Psoas muscle (tissue), 8 donors: ENCODE results near the gene ADAMTS16. TPM values are rescaled to one million over a fixed set of nuclear protein-coding genes. Genes with fewer than 3 reads are reported as not detected.

Experiments used
- ATAC-seq, 4 donors: fragments of 200-7000 bp; cut with Tn5 transposase; one replicate each; pipeline ENCODE4 v1.9.1; 2020; ENCODE audit warnings: moderate library complexity in 3 of 4, mild to moderate bottlenecking in 2 of 4
- DNase-seq, 2 donors: peaks; one replicate each; pipeline ENCODE4 v3.0.0-alpha.2; 2020
- H3K27ac ChIP-seq: fragments of 200-600 bp; one replicate; pipeline ENCODE4 v1.8.0; 2022
- H3K27me3 ChIP-seq, 3 donors: fragments of 200-600 bp in 1 of 3; one replicate each; pipeline versions ENCODE4 v1.6.1 to v1.8.0; 2013 to 2022; ENCODE audit warnings: low read length in 2 of 3, mild to moderate bottlenecking in 2 of 3, moderate library complexity in 1 of 3; ENCODE audit not compliant: insufficient read depth in 3 of 3
- H3K36me3 ChIP-seq, 2 donors: fragments of 200-600 bp in 1 of 2; one replicate each; pipeline versions ENCODE4 v1.6.1 to v1.8.0; 2013 to 2022; ENCODE audit warnings: low read depth in 1 of 2, mild to moderate bottlenecking in 1 of 2, moderate library complexity in 1 of 2; ENCODE audit not compliant: insufficient read depth in 1 of 2
- H3K4me1 ChIP-seq: fragments of 200-600 bp; one replicate; pipeline ENCODE4 v1.8.0; 2022
- H3K4me3 ChIP-seq: fragments of 200-600 bp; one replicate; pipeline ENCODE4 v1.8.0; 2022; ENCODE audit warnings: mild to moderate bottlenecking
- H3K9me3 ChIP-seq: fragments of 200-600 bp; one replicate; pipeline ENCODE4 v1.8.0; 2022
- CTCF ChIP-seq: fragments of 200-600 bp; IDR thresholded peaks from one replicate; pipeline ENCODE4 v1.8.0; 2022; ENCODE audit warnings: antibody characterized with exemption
- WGBS, 3 donors: extraction: QIAGEN DNeasy Blood & Tissue Kit; methylation state at CpG; one replicate each; pipeline versions ENCODE4 v1.1.6 to v1.1.7; 2013; 5-methylcytosine and 5-hydroxymethylcytosine counted together
- intact Hi-C, 2 donors: fragments of 100-400 bp; cut with DNase I; formaldehyde crosslinking; loops; one replicate each; pipeline versions ENCODE4 v1.11.0 to v1.14.2; 2022
- polyA plus RNA-seq, 3 donors: library from polyadenylated mRNA; stranded (reverse); fragments of 200-250 nt; gene quantifications; one replicate each; pipeline ENCODE4 v1.2.3, GENCODE V29; 2013
- total RNA-seq, 4 donors: library from RNA; stranded (reverse); fragmentation: NEBNext Ultra II Directional in 2 of 4; extraction: Animal tissue kit (Norgen Biotek cat#: 25700) in 2 of 4; gene quantifications; one replicate each; pipeline versions ENCODE4 v1.2.1 to v1.2.4, GENCODE V29; 2021 to 2023
- donor health status: healthy with polysubstance abuse.
- donor health status: DM: no; HTN: no; CAD: no; lungs with moderate emphysema.
- donor health status: Bipolar disorder and iron deficiency.
- donor health status: healthy.
- donor health status: DM: yes; HTN: yes; CAD: no.
- donor health status: DM: no; HTN: no; CAD: no.
- donor health status: DM: no; HTN: no; CAD: no.
- donor health status: DM: yes; HTN: yes; CAD: no.

ADAMTS16 gene
- total and polyA plus RNA-seq, 7 donors: 0.01 to 0.27 (median 0.06) TPM; not detected in 1

DNA sequence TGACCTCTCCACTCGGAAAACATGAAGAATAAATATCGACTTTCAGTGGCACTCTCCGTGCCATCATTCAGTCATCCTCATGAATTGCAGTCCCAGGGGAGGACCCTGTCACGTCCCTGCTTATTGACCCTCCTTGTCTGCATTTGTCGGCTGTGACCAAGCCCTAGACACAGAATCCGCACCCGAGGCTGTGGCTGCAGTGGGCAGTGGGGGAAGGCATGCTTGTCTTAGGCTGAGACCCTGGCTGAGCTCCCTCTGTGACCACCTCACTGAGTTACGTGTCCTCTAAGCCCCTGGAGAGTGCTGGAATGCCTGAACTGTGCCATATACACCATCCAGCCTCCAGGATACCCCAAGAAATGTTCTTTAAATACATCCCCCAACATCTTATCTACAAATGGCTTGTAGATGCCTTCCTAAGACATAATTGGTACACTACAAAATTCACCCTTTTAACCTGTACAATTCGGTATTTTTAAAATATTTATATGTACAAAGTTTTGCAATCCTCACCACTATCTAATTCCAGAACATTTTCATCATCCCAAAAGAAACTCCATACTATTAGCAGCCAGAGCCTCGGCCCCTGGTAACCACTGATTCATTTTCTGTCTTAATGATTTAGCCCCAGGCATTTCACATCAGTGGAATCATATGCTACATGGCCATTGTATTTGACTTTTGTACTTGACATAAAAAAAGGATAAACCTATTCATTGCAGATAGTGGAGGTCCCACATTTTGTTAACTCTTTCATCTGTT lies 201.6 kb downstream of the ADAMTS16 start:
- intact Hi-C loops: loop anchor here in 1 of 2 donors (2.0 to 5.0 kb wide), 3 partner anchors 25 to 199 kb away; partner anchors contain the start of gene ADAMTS16
- ATAC-seq (no peak), DNase-seq (no peak)
- no peak overlapping the region for H3K4me3 ChIP-seq
- no peak for TF ChIP-seq CTCF
- peaks cover 28% of the 10 kb centered on the region for H3K4me1 ChIP-seq
- no peaks in the 10 kb centered on the region for H3K36me3 ChIP-seq
- 82 to 87% (median 83%) methylated on average over 10 of the region's 10 CpGs for WGBS, 3 donors
- no peaks in the 10 kb centered on the region for H3K9me3 ChIP-seq
- H3K27me3 ChIP-seq: no peaks in the 10 kb centered on the region
- peak overlapping the region; percentile 57 for H3K27ac ChIP-seq

- Histone ChIP-seq H3K27ac (no peak overlapping the region), H3K4me3 (no peak overlapping the region), H3K36me3 (no peaks in the 10 kb centered on the region), H3K27me3 (peaks cover 0 to 2% (median 0%) of the 10 kb centered on the region in 3 donors), H3K9me3 (no peaks in the 10 kb centered on the region), H3K4me1 (peaks cover 28% of the 10 kb centered on the region)
- intact Hi-C loops: loop anchor here in 1 of 2 donors (5.0 kb wide), 2 partner anchors 135 to 200 kb away; partner anchors contain the start of gene ADAMTS16
- DNase-seq: no peak
- no peak for ATAC-seq
- no peak for TF ChIP-seq CTCF
These were observed 202.7 kb downstream of the ADAMTS16 start for GRCh38 chr5:5342784-5343183.

GRCh38 chr5:5343568-5343967 lies 203.4 kb downstream of the ADAMTS16 start:
- Histone ChIP-seq H3K9me3 (no peaks in the 10 kb centered on the region), H3K36me3 (no peaks in the 10 kb centered on the region), H3K4me3 (no peak overlapping the region), H3K27me3 (peaks cover 0 to 2% (median 0%) of the 10 kb centered on the region in 3 donors), H3K4me1 (peaks cover 28% of the 10 kb centered on the region), H3K27ac (no peak overlapping the region)
- ATAC-seq (no peak), DNase-seq (no peak)
- intact Hi-C loops: loop anchor here in 1 of 2 donors (5.0 kb wide), 2 partner anchors 136 to 201 kb away; partner anchors contain the start of gene ADAMTS16
- TF ChIP-seq CTCF: no peak
- 79 to 85% (median 83%) methylated on average over 6 of the region's 6 CpGs for WGBS, 3 donors

DNA sequence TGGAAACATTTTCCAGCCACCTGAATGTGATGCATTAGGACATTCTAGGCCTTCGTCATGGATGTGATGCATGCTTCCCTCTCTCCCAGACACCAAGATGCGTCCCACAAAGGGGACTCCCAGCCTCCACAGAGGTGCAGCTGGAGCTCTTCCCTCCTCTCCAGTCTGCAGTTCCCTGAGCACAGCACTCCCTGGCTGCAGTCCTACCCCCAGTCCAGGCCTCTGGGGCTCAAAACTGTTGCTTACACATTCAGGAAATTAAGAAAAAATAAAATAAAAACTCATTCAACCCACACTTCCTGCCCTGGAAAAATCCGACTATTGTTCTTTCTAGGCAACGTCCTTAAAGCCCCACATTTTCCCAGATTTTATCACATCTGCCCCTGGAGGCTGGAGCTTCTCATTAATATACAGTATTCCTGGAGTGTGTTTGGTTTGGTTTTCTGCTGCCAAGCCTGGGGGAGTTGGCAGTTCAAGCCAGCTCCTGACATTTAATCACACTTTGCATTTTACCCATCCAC lies 204.0 kb downstream of the ADAMTS16 start:
- intact Hi-C loops: loop anchor here in 1 of 2 donors (5.0 kb wide), 2 partner anchors 137 to 202 kb away; partner anchors contain the start of gene ADAMTS16
- ATAC-seq: no peak
- Histone ChIP-seq H3K36me3 (no peaks in the 10 kb centered on the region), H3K27me3 (peaks cover 0 to 2% (median 0%) of the 10 kb centered on the region in 3 donors), H3K4me1 (peaks cover 28% of the 10 kb centered on the region), H3K4me3 (no peak overlapping the region), H3K27ac (no peak overlapping the region), H3K9me3 (no peaks in the 10 kb centered on the region)
- TF ChIP-seq CTCF: no peak
- WGBS, 3 donors: 53 to 76% (median 66%) methylated on average over 4 of the region's 4 CpGs
- DNase-seq: no peak
